Neural progenitor cell (in vitro differentiated cells): ENCODE measurements around the gene DLX6. TPM values are rescaled to one million over a fixed set of nuclear protein-coding genes. Genes with fewer than 3 reads are reported as not detected.

Source experiments
- DNase-seq: peaks from one replicate; pipeline ENCODE4 v3.0.0-alpha.2; 2016; ENCODE audit warnings: low spot score
- H2AFZ ChIP-seq: fragments of 200-600 bp; sonication (generic); replicated peaks from 2 replicates; pipeline ENCODE4 v1.6.1; 2016; ENCODE audit warnings: antibody characterized with exemption
- H3F3A ChIP-seq: fragments of 200-600 bp; sonication (generic); 2 replicates; pipeline ENCODE4 v1.6.1; 2016; ENCODE audit warnings: antibody characterized with exemption, low read depth
- H3K27ac ChIP-seq: fragments of 200-600 bp; sonication (generic); 2 replicates; pipeline ENCODE4 v1.5.1; 2016; ENCODE audit warnings: mild to moderate bottlenecking
- H3K27me3 ChIP-seq: fragments of 200-600 bp; sonication (generic); 2 replicates; pipeline ENCODE4 v1.6.1; 2016; ENCODE audit warnings: mild to moderate bottlenecking, moderate library complexity
- H3K36me3 ChIP-seq: fragments of 200-600 bp; sonication (generic); 2 replicates; pipeline ENCODE4 v1.5.1; 2016
- H3K4me1 ChIP-seq: fragments of 200-600 bp; sonication (generic); 2 replicates; pipeline ENCODE4 v1.6.1; 2016; ENCODE audit warnings: mixed run types
- H3K4me2 ChIP-seq: fragments of 200-600 bp; sonication (generic); 2 replicates; pipeline ENCODE4 v1.6.1; 2016
- H3K4me3 ChIP-seq: fragments of 200-600 bp; sonication (generic); 2 replicates; pipeline ENCODE4 v1.5.1; 2016
- H3K79me2 ChIP-seq: fragments of 200-600 bp; sonication (generic); 2 replicates; pipeline ENCODE4 v1.6.1; 2016; ENCODE audit warnings: low read depth
- H3K9ac ChIP-seq: fragments of 200-600 bp; sonication (generic); 2 replicates; pipeline ENCODE4 v1.6.1; 2016
- H3K9me3 ChIP-seq: fragments of 200-600 bp; sonication (generic); 2 replicates; pipeline ENCODE4 v1.5.1; 2016; ENCODE audit warnings: low read depth
- H4K20me1 ChIP-seq: fragments of 200-600 bp; sonication (generic); 2 replicates; pipeline ENCODE4 v1.6.1; 2016; ENCODE audit warnings: low read depth
- H3K27ac Mint-ChIP-seq: 3 replicates; pipeline ENCODE4 v1.8.0; 2021; ENCODE audit warnings: mixed read lengths
- H3K27me3 Mint-ChIP-seq: 2 replicates; pipeline ENCODE4 v1.8.0; 2022; ENCODE audit warnings: low read depth, mild to moderate bottlenecking, inconsistent platforms, moderate library complexity, mixed read lengths; ENCODE audit not compliant: insufficient read depth
- H3K36me3 Mint-ChIP-seq: 3 replicates; pipeline ENCODE4 v1.8.0; 2021; ENCODE audit warnings: mixed read lengths
- H3K4me1 Mint-ChIP-seq: 3 replicates; pipeline ENCODE4 v1.8.0; 2021; ENCODE audit warnings: mixed read lengths
- H3K4me3 Mint-ChIP-seq: 3 replicates; pipeline ENCODE4 v1.8.0; 2021; ENCODE audit warnings: mild to moderate bottlenecking, moderate library complexity, mixed read lengths
- H3K9me3 Mint-ChIP-seq: 3 replicates; pipeline ENCODE4 v1.8.0; 2020; ENCODE audit warnings: mixed read lengths
- EZH2 ChIP-seq: fragments of 200-600 bp; sonication (generic); IDR thresholded peaks from 2 replicates; pipeline ENCODE4 v1.6.1; 2017; ENCODE audit warnings: antibody characterized with exemption, mild to moderate bottlenecking, moderate library complexity
- EZH2phosphoT487 ChIP-seq: fragments of 200-600 bp; sonication (generic); IDR thresholded peaks from 2 replicates; pipeline ENCODE4 v1.6.1; 2017; ENCODE audit warnings: antibody characterized with exemption
- small RNA-seq: library from RNA; depleted of rRNA; stranded (forward); fragments of <200 nt; gene quantifications from one replicate; pipeline ENCODE3, GENCODE V24; 2015
- total RNA-seq: library from RNA; depleted of rRNA; stranded (reverse); fragments of >200 nt; gene quantifications from 2 replicates; pipeline ENCODE4 v1.2.3, GENCODE V29; 2015; ENCODE audit warnings: low replicate concordance
- TF ChIP-seq, protein P1 (sequence below): fragments of 200-600 bp; sonication (generic); IDR thresholded peaks from 2 replicates; pipeline ENCODE4 v1.5.1; 2017; ENCODE audit warnings: antibody characterized with exemption, mild to moderate bottlenecking

DLX6 gene
- total RNA-seq, 1 donor from 2014 or later: not detected

DNA sequence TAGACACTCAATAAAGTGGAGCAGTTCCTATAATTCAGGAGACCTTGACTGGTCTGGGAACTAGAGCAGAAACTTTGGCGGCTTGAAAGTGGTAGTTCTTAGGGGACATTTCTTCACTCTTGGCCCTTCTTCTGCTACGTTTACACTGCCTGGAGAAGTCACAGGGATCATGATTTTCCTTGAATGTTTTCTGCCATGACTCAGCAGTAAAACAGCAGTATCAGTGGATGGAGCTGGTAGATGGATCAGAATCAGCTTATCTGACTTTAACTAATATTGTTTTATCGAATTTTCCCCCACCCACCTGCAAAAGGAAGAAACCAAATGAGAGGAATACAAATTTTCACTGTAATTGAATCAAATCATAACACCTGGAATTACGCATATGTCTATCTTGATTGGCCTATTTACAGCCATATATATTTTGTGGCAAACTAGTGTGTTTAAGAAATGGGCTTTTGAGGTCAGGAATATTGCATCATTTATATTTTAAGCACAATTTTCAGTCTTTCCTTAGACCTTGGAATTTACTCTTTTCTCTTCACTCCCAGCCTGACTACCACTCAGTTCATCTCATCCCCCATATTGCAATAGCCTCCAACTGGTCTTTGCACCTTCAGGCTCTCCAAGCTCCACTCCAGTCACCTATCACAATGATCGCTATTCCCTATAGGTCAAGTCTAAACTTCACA, 34.2 kb downstream of the DLX6 start:
- H4K20me1 ChIP-seq: no peaks in the 10 kb centered on the region
- TF ChIP-seq EZH2phosphoT487 (no peak), EZH2 (no peak)
- TF ChIP-seq, protein P1, sequence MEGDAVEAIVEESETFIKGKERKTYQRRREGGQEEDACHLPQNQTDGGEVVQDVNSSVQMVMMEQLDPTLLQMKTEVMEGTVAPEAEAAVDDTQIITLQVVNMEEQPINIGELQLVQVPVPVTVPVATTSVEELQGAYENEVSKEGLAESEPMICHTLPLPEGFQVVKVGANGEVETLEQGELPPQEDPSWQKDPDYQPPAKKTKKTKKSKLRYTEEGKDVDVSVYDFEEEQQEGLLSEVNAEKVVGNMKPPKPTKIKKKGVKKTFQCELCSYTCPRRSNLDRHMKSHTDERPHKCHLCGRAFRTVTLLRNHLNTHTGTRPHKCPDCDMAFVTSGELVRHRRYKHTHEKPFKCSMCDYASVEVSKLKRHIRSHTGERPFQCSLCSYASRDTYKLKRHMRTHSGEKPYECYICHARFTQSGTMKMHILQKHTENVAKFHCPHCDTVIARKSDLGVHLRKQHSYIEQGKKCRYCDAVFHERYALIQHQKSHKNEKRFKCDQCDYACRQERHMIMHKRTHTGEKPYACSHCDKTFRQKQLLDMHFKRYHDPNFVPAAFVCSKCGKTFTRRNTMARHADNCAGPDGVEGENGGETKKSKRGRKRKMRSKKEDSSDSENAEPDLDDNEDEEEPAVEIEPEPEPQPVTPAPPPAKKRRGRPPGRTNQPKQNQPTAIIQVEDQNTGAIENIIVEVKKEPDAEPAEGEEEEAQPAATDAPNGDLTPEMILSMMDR: no peak
- Mint-ChIP-seq H3K4me1 (no peaks in the 10 kb centered on the region), H3K4me3 (no peak overlapping the region), H3K36me3 (no peaks in the 10 kb centered on the region), H3K27me3 (peaks cover 7% of the 10 kb centered on the region), H3K9me3 (no peaks in the 10 kb centered on the region), H3K27ac (no peak overlapping the region)
- H3K9ac ChIP-seq: no peak overlapping the region
- no peaks in the 10 kb centered on the region for H3F3A ChIP-seq
- H3K36me3 ChIP-seq: no peaks in the 10 kb centered on the region
- no peak overlapping the region for H3K4me3 ChIP-seq
- peaks cover 11% of the 10 kb centered on the region for H3K27me3 ChIP-seq
- no peak overlapping the region for H3K27ac ChIP-seq
- H3K9me3 ChIP-seq: no peaks in the 10 kb centered on the region
- no peak overlapping the region for H3K4me2 ChIP-seq
- H3K4me1 ChIP-seq: no peaks in the 10 kb centered on the region
- no peak for DNase-seq
- no peak overlapping the region for H2AFZ ChIP-seq
- no peaks in the 10 kb centered on the region for H3K79me2 ChIP-seq

DNA sequence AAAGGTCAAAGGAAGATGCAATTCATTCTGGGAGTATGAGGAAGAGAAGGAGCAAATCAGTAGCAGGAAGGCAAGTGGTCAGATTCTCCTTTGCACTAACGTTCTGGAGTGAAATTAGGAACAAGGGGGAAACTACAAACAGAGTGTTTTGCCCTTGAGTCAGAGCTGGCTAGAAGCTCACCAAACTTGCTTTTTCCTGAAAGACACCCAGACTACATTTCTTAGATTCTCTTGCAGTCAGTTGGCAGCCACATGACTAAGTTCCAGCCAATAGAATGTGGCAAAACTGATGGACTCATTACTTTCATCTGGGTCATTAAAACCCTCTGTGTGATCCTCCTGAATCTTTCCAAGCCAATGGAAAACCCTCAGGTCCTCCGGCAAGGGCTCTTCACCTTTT, 37.9 kb downstream of the DLX6 start:
- Histone ChIP-seq H3K9ac (no peak overlapping the region), H3K27me3 (peaks cover 11% of the 10 kb centered on the region), H2AFZ (no peak overlapping the region), H3K4me3 (no peak overlapping the region), H3F3A (no peaks in the 10 kb centered on the region), H3K9me3 (no peaks in the 10 kb centered on the region), H3K4me2 (no peak overlapping the region), H3K79me2 (no peaks in the 10 kb centered on the region), H3K27ac (no peak overlapping the region), H4K20me1 (no peaks in the 10 kb centered on the region), H3K36me3 (no peaks in the 10 kb centered on the region), H3K4me1 (no peaks in the 10 kb centered on the region)
- no peaks in the 10 kb centered on the region for H3K4me1 Mint-ChIP-seq
- no peak for DNase-seq
- no peaks in the 10 kb centered on the region for H3K9me3 Mint-ChIP-seq
- TF ChIP-seq, protein P1: no peak
- TF ChIP-seq EZH2phosphoT487 (no peak), EZH2 (no peak)
- no peak overlapping the region for H3K27ac Mint-ChIP-seq
- H3K27me3 Mint-ChIP-seq: peaks cover 7% of the 10 kb centered on the region
- H3K4me3 Mint-ChIP-seq: no peak overlapping the region
- no peaks in the 10 kb centered on the region for H3K36me3 Mint-ChIP-seq

Small RNA genes within 50 kb of the gene (small RNA-seq; reads per million reads assigned to genes)
- not detected for gene RF01778
- not detected for gene RF01887
- not detected for gene RF01888

Other genes starting within 250 kb of the DLX6 start
- gene DLX5, start 19.3 kb downstream of the DLX6 start, total RNA-seq: not detected in 2 replicates
- 34.9 and 59.5 TPM in 2 replicates for gene SDHAF3, start 112.1 kb downstream of the DLX6 start, total RNA-seq